Thyroid gland (tissue), 4 donors: ENCODE data around the gene IL37. TPM values are rescaled to one million over a fixed set of nuclear protein-coding genes. Genes with fewer than 3 reads are reported as not detected.

Source experiments
- DNase-seq, 2 donors: peaks; one replicate each; pipeline ENCODE4 v3.0.0-alpha.2; 2019
- H3K27ac ChIP-seq, 3 donors: fragments of 200-600 bp; sonication (generic); 1 replicate in 2 of 3; 2 replicates in 1 of 3; pipeline ENCODE4 v1.5.1; 2016 to 2019; ENCODE audit warnings: mild to moderate bottlenecking in 1 of 3, moderate library complexity in 1 of 3
- H3K27me3 ChIP-seq: fragments of 200-600 bp; sonication (generic); one replicate; pipeline ENCODE4 v1.5.1; 2019
- H3K36me3 ChIP-seq, 2 donors: fragments of 200-600 bp; sonication (generic); one replicate each; pipeline ENCODE4 v1.5.1; 2016 to 2019
- H3K4me1 ChIP-seq, 2 donors: fragments of 200-600 bp; sonication (generic); one replicate each; pipeline ENCODE4 v1.5.1; 2017 to 2019
- H3K4me3 ChIP-seq, 3 donors: fragments of 200-600 bp; sonication (generic); replicated peaks in 1 of 3; 1 replicate in 2 of 3; 2 replicates in 1 of 3; pipeline ENCODE4 v1.5.1; 2016; ENCODE audit warnings: mild to moderate bottlenecking in 1 of 3
- H3K9me3 ChIP-seq: fragments of 200-600 bp; sonication (generic); one replicate; pipeline ENCODE4 v1.5.1; 2017
- CTCF ChIP-seq, 6 experiments: fragments of 200-600 bp in 3 of 6; fragments of 450-650 bp in 3 of 6; sonication (generic) in 3 of 6; IDR thresholded peaks; one replicate each; pipeline ENCODE4 v1.5.1; 2016 to 2019; ENCODE audit warnings: antibody characterized with exemption in 6 of 6, mild to moderate bottlenecking in 2 of 6, inconsistent platforms in 1 of 6, moderate library complexity in 1 of 6
- POLR2A ChIP-seq, 2 donors: fragments of 450-650 bp; IDR thresholded peaks; one replicate each; pipeline ENCODE4 v1.6.1; 2017; ENCODE audit warnings: antibody characterized with exemption in 2 of 2, mild to moderate bottlenecking in 2 of 2, moderate library complexity in 1 of 2
- WGBS, 2 donors: methylation state at CpG; one replicate each; pipeline ENCODE4 v1.1.5; 2017; 5-methylcytosine and 5-hydroxymethylcytosine counted together
- intact Hi-C: fragments of 100-400 bp; cut with DNase I; formaldehyde crosslinking; loops from one replicate; pipeline ENCODE4 v1.15.1; 2023
- total RNA-seq, 4 donors: library from RNA; depleted of rRNA; stranded (reverse); fragments of >200 nt; gene quantifications; one replicate each; pipeline ENCODE4 v1.2.3, GENCODE V29; 2016

Gene IL37
- total RNA-seq, 4 donors from 2014 or later: not detected

DNA sequence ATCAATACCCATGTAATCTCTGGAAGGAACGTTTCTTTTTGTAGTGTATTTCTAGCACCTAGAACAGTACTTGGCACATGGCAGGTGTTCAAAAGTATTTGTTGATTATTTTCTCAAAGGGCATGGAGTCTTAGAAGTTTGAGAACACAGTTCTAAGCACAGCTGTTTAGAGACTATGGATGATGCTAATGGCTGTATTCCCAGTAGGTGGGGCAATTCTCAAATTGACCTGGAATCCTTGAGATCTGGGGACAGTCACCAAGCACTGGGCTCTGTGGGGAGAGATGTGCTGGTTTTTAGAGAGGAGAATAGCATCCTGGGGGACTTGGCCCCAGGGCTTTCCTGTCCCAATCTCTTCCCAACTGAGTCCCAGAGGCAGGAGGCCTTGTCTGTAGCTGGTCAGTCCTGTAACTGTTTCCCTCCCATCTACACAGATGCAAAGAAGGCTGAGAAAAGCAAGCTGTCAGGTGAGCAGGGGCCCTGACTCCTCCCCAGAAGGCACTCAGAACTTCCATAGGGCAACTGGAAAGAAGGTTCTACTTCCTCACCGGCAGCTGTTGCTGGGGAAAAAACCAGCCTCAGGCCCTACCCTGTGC, 49.4 kb downstream of the IL37 start:
- Histone ChIP-seq H3K4me3 (no peak overlapping the region), H3K27ac (no peak overlapping the region), H3K27me3 (no peaks in the 10 kb centered on the region), H3K9me3 (no peaks in the 10 kb centered on the region), H3K36me3 (no peaks in the 10 kb centered on the region), H3K4me1 (no peaks in the 10 kb centered on the region)
- TF ChIP-seq POLR2A (IDR thresholded peaks at IDR 0.05): no peak
- no peak for TF ChIP-seq CTCF (IDR thresholded peaks at IDR 0.05)
- intact Hi-C loops: no loop called here
- WGBS, 2 donors: 53 to 62% methylated on average over 2 of the region's 2 CpGs
- no peak for DNase-seq

DNA sequence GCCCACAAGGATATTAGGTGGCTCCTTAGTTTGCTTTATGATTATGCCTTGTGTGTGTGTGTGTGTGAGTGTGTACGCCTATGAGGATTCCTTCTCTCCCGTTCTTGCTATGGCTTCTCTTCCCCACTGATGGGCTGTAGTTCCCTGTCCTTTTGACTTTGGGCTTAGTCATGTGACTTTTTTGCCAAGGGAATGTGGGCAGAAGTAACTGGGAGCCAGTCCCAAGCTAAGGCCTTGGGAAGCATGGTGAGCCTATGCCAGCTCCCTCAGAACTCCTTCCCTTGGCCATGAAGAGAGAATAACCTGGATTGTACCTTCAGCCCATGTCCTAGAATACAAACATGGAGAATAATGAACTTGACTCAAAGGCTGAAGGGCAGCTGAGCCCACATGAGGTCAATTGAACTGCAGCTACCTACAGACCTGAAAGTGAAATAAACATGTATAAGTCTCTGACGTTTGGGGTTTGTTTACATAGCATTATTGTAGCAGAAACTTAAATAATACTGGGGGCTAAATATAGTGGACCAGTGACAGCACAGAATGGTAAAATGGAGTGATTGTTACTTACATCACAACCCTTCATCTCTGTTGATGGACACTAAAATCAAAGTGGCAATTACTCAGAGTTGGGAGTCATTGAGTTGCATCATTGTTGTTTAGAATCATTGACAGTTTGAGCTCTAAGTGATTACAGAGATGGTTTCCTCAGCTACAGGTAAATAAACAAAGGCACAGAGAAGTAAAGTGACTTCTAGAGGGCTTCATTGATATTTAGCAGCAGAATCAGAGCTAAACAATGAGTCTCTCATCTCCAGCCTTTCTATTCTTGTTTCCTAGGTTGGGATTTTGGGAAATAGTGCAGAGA, 51.6 kb downstream of the IL37 start:
- no peak for DNase-seq
- Histone ChIP-seq H3K9me3 (no peaks in the 10 kb centered on the region), H3K4me1 (no peaks in the 10 kb centered on the region), H3K4me3 (no peak overlapping the region), H3K36me3 (no peaks in the 10 kb centered on the region), H3K27me3 (no peaks in the 10 kb centered on the region), H3K27ac (no peak overlapping the region)
- no peak for TF ChIP-seq POLR2A (IDR thresholded peaks at IDR 0.05)
- TF ChIP-seq CTCF (IDR thresholded peaks at IDR 0.05): no peak
- intact Hi-C loops: no loop called here
- WGBS, 2 donors: 79 to 85% methylated on average over 3 of the region's 3 CpGs

GRCh38 chr2:112967023-112967422, 56.1 kb downstream of the IL37 start:
- H3K4me1 ChIP-seq: no peaks in the 10 kb centered on the region
- H3K36me3 ChIP-seq: no peaks in the 10 kb centered on the region
- no peak overlapping the region for H3K4me3 ChIP-seq
- no peaks in the 10 kb centered on the region for H3K9me3 ChIP-seq
- TF ChIP-seq POLR2A (IDR thresholded peaks at IDR 0.05) (no peak), CTCF (IDR thresholded peaks at IDR 0.05) (no peak)
- intact Hi-C loops: no loop called here
- WGBS, 2 donors: 88 to 91% methylated on average over 2 of the region's 2 CpGs
- no peak overlapping the region for H3K27ac ChIP-seq
- no peak for DNase-seq
- no peaks in the 10 kb centered on the region for H3K27me3 ChIP-seq

Other genes with a start within 250 kb of the IL37 start
- gene NT5DC4, start 190.1 kb upstream of the IL37 start, total RNA-seq: not detected
- gene CKAP2L, start 146.6 kb upstream of the IL37 start, total RNA-seq: under 1 TPM in 3 of 4 donors, not detected in 1; 0.13 to 0.29 (median 0.22) TPM
- gene IL1A, start 126.7 kb upstream of the IL37 start, total RNA-seq: under 1 TPM in 1 of 4 donors, not detected in 3; 0.40 TPM
- 1 to 10 TPM in 1 of 4 donors, under 1 TPM in 1, not detected in 2; 0.27 to 1.3 TPM for gene IL1B, start 74.4 kb upstream of the IL37 start, total RNA-seq
- gene IL36G, start 66.8 kb downstream of the IL37 start, total RNA-seq: not detected
- gene IL36A, start 94.3 kb downstream of the IL37 start, total RNA-seq: not detected
- not detected for gene IL36B, start 141.7 kb downstream of the IL37 start, total RNA-seq
- not detected for gene IL36RN, start 148.0 kb downstream of the IL37 start, total RNA-seq
- gene IL1F10, start 156.8 kb downstream of the IL37 start, total RNA-seq: not detected
- gene IL1RN, start 216.4 kb downstream of the IL37 start, total RNA-seq: 1 to 10 TPM in 2 of 4 donors, under 1 TPM in 1, not detected in 1; 0.67 to 1.3 (median 1.3) TPM